Lower lobe of right lung (tissue), 2 donors: ENCODE data around the gene ACO2. TPM values are rescaled to one million over a fixed set of nuclear protein-coding genes. Genes with fewer than 3 reads are reported as not detected.

Experiments
- ATAC-seq, 2 donors: fragments of 200-7000 bp; cut with Tn5 transposase; one replicate each; pipeline ENCODE4 v1.9.1; 2020 to 2022; ENCODE audit warnings: mild to moderate bottlenecking in 2 of 2, moderate library complexity in 2 of 2
- DNase-seq: peaks from one replicate; pipeline ENCODE4 v3.0.0-alpha.2; 2020
- H3K27ac ChIP-seq: fragments of 200-600 bp; one replicate; pipeline ENCODE4 v1.8.0; 2022
- H3K27me3 ChIP-seq: fragments of 200-600 bp; one replicate; pipeline ENCODE4 v1.8.0; 2022; ENCODE audit warnings: low read depth
- H3K36me3 ChIP-seq: fragments of 200-600 bp; one replicate; pipeline ENCODE4 v1.8.0; 2022; ENCODE audit warnings: mild to moderate bottlenecking
- H3K4me1 ChIP-seq: fragments of 200-600 bp; one replicate; pipeline ENCODE4 v1.8.0; 2022
- H3K4me3 ChIP-seq: fragments of 200-600 bp; one replicate; pipeline ENCODE4 v1.8.0; 2022; ENCODE audit warnings: mild to moderate bottlenecking
- H3K9me3 ChIP-seq: fragments of 200-600 bp; one replicate; pipeline ENCODE4 v1.8.0; 2022
- CTCF ChIP-seq: fragments of 200-600 bp; IDR thresholded peaks from one replicate; pipeline ENCODE4 v1.8.0; 2022; ENCODE audit warnings: antibody characterized with exemption, mild to moderate bottlenecking
- intact Hi-C: fragments of 100-400 bp; cut with DNase I; formaldehyde crosslinking; loops from one replicate; pipeline ENCODE4 v1.11.0; 2022
- total RNA-seq: library from RNA; stranded (reverse); fragmentation: NEBNext Ultra II Directional; extraction: Animal tissue kit (Norgen Biotek cat#: 25700); gene quantifications from one replicate; pipeline ENCODE4 v1.2.1, GENCODE V29; 2021
- donor health status: DM: no; HTN: yes; CAD: no; lungs with severe emphysema.

ACO2 gene
- total RNA-seq, 1 donor from 2014 or later = 77.7 TPM

- no peak for TF ChIP-seq CTCF
- intact Hi-C loops = loop anchor here (10.0 kb wide), 1 partner anchor 55 kb away; no protein-coding TSS in a partner anchor
These were observed 70.5 kb downstream of the ACO2 start for GRCh38 chr22:41539146-41540005.

GRCh38 chr22:41540006-41540315 is 71.0 kb downstream of the ACO2 start:
- H3K36me3 ChIP-seq = peaks cover 38% of the 10 kb centered on the region
- intact Hi-C loops = loop anchor here (10.0 kb wide), 1 partner anchor 55 kb away; no protein-coding TSS in a partner anchor
- no peak for TF ChIP-seq CTCF

More at GRCh38 chr22:41539146-41540005, 70.5 kb downstream of the ACO2 start:
- DNase-seq (no peak), ATAC-seq (no peak)
- no peaks in the 10 kb centered on the region for H3K9me3 ChIP-seq
- peaks cover 40% of the 10 kb centered on the region for H3K36me3 ChIP-seq
- H3K27me3 ChIP-seq = no peaks in the 10 kb centered on the region
- no peak overlapping the region for H3K27ac ChIP-seq
- H3K4me3 ChIP-seq = no peak overlapping the region
- peaks cover 24% of the 10 kb centered on the region for H3K4me1 ChIP-seq

GRCh38 chr22:41540365-41540764 is 71.4 kb downstream of the ACO2 start:
- DNase-seq (no peak), ATAC-seq (no peak)
- Histone ChIP-seq H3K27ac (no peak overlapping the region), H3K4me1 (peaks cover 32% of the 10 kb centered on the region), H3K27me3 (no peaks in the 10 kb centered on the region), H3K4me3 (no peak overlapping the region), H3K36me3 (peaks cover 38% of the 10 kb centered on the region), H3K9me3 (no peaks in the 10 kb centered on the region)
- intact Hi-C loops = loop anchor here (10.0 kb wide), 1 partner anchor 54 kb away; no protein-coding TSS in a partner anchor
- no peak for TF ChIP-seq CTCF

More at GRCh38 chr22:41540006-41540315, 71.0 kb downstream of the ACO2 start:
- peaks cover 28% of the 10 kb centered on the region for H3K4me1 ChIP-seq
- no peaks in the 10 kb centered on the region for H3K27me3 ChIP-seq
- H3K27ac ChIP-seq = no peak overlapping the region
- H3K9me3 ChIP-seq = no peaks in the 10 kb centered on the region
- DNase-seq = no peak
- no peak for ATAC-seq
- H3K4me3 ChIP-seq = no peak overlapping the region

GRCh38 chr22:41541484-41541883 is 72.6 kb downstream of the ACO2 start:
- Histone ChIP-seq H3K4me3 (no peak overlapping the region), H3K27me3 (no peaks in the 10 kb centered on the region), H3K36me3 (peaks cover 33% of the 10 kb centered on the region), H3K9me3 (no peaks in the 10 kb centered on the region), H3K27ac (no peak overlapping the region), H3K4me1 (peaks cover 33% of the 10 kb centered on the region)
- DNase-seq = no peak
- intact Hi-C loops = loop anchor here (10.0 kb wide), 1 partner anchor 53 kb away; no protein-coding TSS in a partner anchor
- no peak for TF ChIP-seq CTCF
- ATAC-seq = no peak

GRCh38 chr22:41542224-41542623 is 73.3 kb downstream of the ACO2 start:
- DNase-seq (no peak), ATAC-seq (no peak)
- H3K27ac ChIP-seq = no peak overlapping the region
- H3K4me1 ChIP-seq = peaks cover 33% of the 10 kb centered on the region
- intact Hi-C loops = loop anchor here (10.0 kb wide), 1 partner anchor 53 kb away; no protein-coding TSS in a partner anchor
- no peaks in the 10 kb centered on the region for H3K9me3 ChIP-seq
- peaks cover 27% of the 10 kb centered on the region for H3K36me3 ChIP-seq
- H3K4me3 ChIP-seq = no peak overlapping the region
- TF ChIP-seq CTCF = no peak
- H3K27me3 ChIP-seq = no peaks in the 10 kb centered on the region
